ENCODE data around the gene DIAPH1.

GRCh38 chr5:141557681-141558136 lies 61.1 kb downstream of the DIAPH1 start:
- TF ChIP-seq, protein P1, sequence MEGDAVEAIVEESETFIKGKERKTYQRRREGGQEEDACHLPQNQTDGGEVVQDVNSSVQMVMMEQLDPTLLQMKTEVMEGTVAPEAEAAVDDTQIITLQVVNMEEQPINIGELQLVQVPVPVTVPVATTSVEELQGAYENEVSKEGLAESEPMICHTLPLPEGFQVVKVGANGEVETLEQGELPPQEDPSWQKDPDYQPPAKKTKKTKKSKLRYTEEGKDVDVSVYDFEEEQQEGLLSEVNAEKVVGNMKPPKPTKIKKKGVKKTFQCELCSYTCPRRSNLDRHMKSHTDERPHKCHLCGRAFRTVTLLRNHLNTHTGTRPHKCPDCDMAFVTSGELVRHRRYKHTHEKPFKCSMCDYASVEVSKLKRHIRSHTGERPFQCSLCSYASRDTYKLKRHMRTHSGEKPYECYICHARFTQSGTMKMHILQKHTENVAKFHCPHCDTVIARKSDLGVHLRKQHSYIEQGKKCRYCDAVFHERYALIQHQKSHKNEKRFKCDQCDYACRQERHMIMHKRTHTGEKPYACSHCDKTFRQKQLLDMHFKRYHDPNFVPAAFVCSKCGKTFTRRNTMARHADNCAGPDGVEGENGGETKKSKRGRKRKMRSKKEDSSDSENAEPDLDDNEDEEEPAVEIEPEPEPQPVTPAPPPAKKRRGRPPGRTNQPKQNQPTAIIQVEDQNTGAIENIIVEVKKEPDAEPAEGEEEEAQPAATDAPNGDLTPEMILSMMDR (IDR thresholded peaks at IDR 0.05), result peak; percentile 72 to 95 (median 73)
- no peak for TF ChIP-seq POLR2A (IDR thresholded peaks at IDR 0.05)

All from breast epithelium (tissue), 3 donors.